Ovary (tissue), 3 donors: ENCODE results near the gene NID1.

Source experiments
- EP300 ChIP-seq: sonication (generic); formaldehyde crosslinking; IDR thresholded peaks from one replicate; pipeline ENCODE4 v1.6.1; 2017; ENCODE audit warnings: antibody characterized with exemption
- POLR2A ChIP-seq: fragments of 450-650 bp; IDR thresholded peaks from one replicate; pipeline ENCODE4 v1.6.1; 2017; ENCODE audit warnings: antibody characterized with exemption, mild to moderate bottlenecking, moderate library complexity
- TF ChIP-seq, protein P1 (sequence below), 3 donors: fragments of 450-650 bp in 2 of 3; fragments of 200-600 bp in 1 of 3; IDR thresholded peaks; one replicate each; pipeline versions ENCODE4 v1.5.1 to v1.8.0; 2016 to 2022; ENCODE audit warnings: antibody characterized with exemption in 3 of 3, mild to moderate bottlenecking in 1 of 3
- donor health status: DM: no; HTN: no; CAD: no.

DNA sequence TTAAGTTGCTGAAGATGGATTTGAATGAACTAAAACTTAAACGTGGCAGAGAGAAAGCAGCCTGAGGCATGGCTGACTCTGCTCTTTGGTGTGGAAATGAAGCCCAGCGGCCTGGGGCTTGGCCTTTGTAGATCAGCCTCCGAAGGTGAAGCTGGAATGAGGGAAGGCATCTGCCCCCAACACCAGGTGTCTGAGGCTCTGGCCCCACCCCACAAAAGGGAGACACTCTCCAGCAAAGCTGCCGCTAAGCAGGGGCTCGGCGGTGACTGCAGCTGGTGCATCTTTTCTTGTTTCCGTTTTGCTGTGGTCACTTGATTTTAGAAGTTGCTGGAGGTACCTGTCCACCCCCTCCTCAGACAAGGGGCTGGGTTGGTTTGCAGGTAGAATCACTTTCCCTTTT, 38.2 kb upstream of the NID1 start:
- TF ChIP-seq, protein P1, sequence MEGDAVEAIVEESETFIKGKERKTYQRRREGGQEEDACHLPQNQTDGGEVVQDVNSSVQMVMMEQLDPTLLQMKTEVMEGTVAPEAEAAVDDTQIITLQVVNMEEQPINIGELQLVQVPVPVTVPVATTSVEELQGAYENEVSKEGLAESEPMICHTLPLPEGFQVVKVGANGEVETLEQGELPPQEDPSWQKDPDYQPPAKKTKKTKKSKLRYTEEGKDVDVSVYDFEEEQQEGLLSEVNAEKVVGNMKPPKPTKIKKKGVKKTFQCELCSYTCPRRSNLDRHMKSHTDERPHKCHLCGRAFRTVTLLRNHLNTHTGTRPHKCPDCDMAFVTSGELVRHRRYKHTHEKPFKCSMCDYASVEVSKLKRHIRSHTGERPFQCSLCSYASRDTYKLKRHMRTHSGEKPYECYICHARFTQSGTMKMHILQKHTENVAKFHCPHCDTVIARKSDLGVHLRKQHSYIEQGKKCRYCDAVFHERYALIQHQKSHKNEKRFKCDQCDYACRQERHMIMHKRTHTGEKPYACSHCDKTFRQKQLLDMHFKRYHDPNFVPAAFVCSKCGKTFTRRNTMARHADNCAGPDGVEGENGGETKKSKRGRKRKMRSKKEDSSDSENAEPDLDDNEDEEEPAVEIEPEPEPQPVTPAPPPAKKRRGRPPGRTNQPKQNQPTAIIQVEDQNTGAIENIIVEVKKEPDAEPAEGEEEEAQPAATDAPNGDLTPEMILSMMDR (IDR thresholded peaks at IDR 0.05) = no peak
- TF ChIP-seq POLR2A = no peak
- TF ChIP-seq EP300 = no peak
